ENCODE results near the gene GLT1D1.

The GLT1D1 gene

GRCh38 chr12:128815779-128816642, 37.3 kb upstream of the GLT1D1 start:
- no peak for TF ChIP-seq JUND (IDR thresholded peaks at IDR 0.05; ENCODE audit: low read depth)
- in situ Hi-C loops (cut with HindIII; ENCODE audit: low pct_unique_long_range_greater_than_20kb, low sequenced_read_pairs) = no loop called here
- DNase-seq (ENCODE audit: low read depth in 1 of 2, low spot score in 1 of 2) = no peak

GRCh38 chr12:128816643-128816920, 36.7 kb upstream of the GLT1D1 start:
- no peak for DNase-seq (ENCODE audit: low read depth in 1 of 2, low spot score in 1 of 2)
- in situ Hi-C loops (cut with HindIII; ENCODE audit: low pct_unique_long_range_greater_than_20kb, low sequenced_read_pairs) = no loop called here
- no peak for TF ChIP-seq JUND (IDR thresholded peaks at IDR 0.05; ENCODE audit: low read depth)

- in situ Hi-C loops (cut with HindIII; ENCODE audit: low pct_unique_long_range_greater_than_20kb, low sequenced_read_pairs) = no loop called here
These were observed 35.9 kb upstream of the GLT1D1 start for GRCh38 chr12:128817111-128818015.

GRCh38 chr12:128818065-128819022, 34.9 kb upstream of the GLT1D1 start:
- TF ChIP-seq JUND (IDR thresholded peaks at IDR 0.05; ENCODE audit: low read depth) = no peak
- DNase-seq (ENCODE audit: low read depth in 1 of 2, low spot score in 1 of 2) = no peak
- in situ Hi-C loops (cut with HindIII; ENCODE audit: low pct_unique_long_range_greater_than_20kb, low sequenced_read_pairs) = no loop called here

More at GRCh38 chr12:128817111-128818015, 35.9 kb upstream of the GLT1D1 start:
- no peak for TF ChIP-seq JUND (IDR thresholded peaks at IDR 0.05; ENCODE audit: low read depth)
- no peak for DNase-seq (ENCODE audit: low read depth in 1 of 2, low spot score in 1 of 2)

GRCh38 chr12:128819293-128820144, 33.8 kb upstream of the GLT1D1 start:
- in situ Hi-C loops (cut with HindIII; ENCODE audit: low pct_unique_long_range_greater_than_20kb, low sequenced_read_pairs) = no loop called here
- DNase-seq (ENCODE audit: low read depth in 1 of 2, low spot score in 1 of 2) = no peak
- no peak for TF ChIP-seq JUND (IDR thresholded peaks at IDR 0.05; ENCODE audit: low read depth)

- in situ Hi-C loops (cut with HindIII; ENCODE audit: low pct_unique_long_range_greater_than_20kb, low sequenced_read_pairs) = no loop called here
- DNase-seq (ENCODE audit: low read depth in 1 of 2, low spot score in 1 of 2) = no peak
- TF ChIP-seq JUND (IDR thresholded peaks at IDR 0.05; ENCODE audit: low read depth) = no peak
These were observed 33.0 kb upstream of the GLT1D1 start for GRCh38 chr12:128820253-128820652.

- DNase-seq (ENCODE audit: low read depth in 1 of 2, low spot score in 1 of 2) = no peak
- in situ Hi-C loops (cut with HindIII; ENCODE audit: low pct_unique_long_range_greater_than_20kb, low sequenced_read_pairs) = no loop called here
- no peak for TF ChIP-seq JUND (IDR thresholded peaks at IDR 0.05; ENCODE audit: low read depth)
These were observed 32.4 kb upstream of the GLT1D1 start for GRCh38 chr12:128820723-128821432.

GRCh38 chr12:128823216-128823915, 29.9 kb upstream of the GLT1D1 start:
- no peak for TF ChIP-seq JUND (IDR thresholded peaks at IDR 0.05; ENCODE audit: low read depth)
- in situ Hi-C loops (cut with HindIII; ENCODE audit: low pct_unique_long_range_greater_than_20kb, low sequenced_read_pairs) = no loop called here

GRCh38 chr12:128823916-128824839, 29.1 kb upstream of the GLT1D1 start, which contains the start of gene SLC15A4:
Gene SLC15A4, minus strand, starts transcription at chr12:128823958. Its CDS starts 15 bp downstream, at chr12:128823943.
- in situ Hi-C loops (cut with HindIII; ENCODE audit: low pct_unique_long_range_greater_than_20kb, low sequenced_read_pairs) = no loop called here
- no peak for TF ChIP-seq JUND (IDR thresholded peaks at IDR 0.05; ENCODE audit: low read depth)
- peak; percentile 97 to 100 for DNase-seq (ENCODE audit: low read depth in 1 of 2, low spot score in 1 of 2)

More at GRCh38 chr12:128823216-128823915, 29.9 kb upstream of the GLT1D1 start:
- DNase-seq (ENCODE audit: low read depth in 1 of 2, low spot score in 1 of 2) = peak; percentile 57 to 64
